NCI-H1417 (cell line): ENCODE measurements around the gene SLC2A14.
"Not testable (repeated sequence)": the region's sequence is repeated elsewhere in the genome, so short reads cannot be mapped to it uniquely, and the experiment has no call there.

Experiments
- DNase-seq, 3 experiments: peaks; one replicate each; lab custom pipeline; 2025; lab: John Stamatoyannopoulos, UW

Gene SLC2A14

DNA sequence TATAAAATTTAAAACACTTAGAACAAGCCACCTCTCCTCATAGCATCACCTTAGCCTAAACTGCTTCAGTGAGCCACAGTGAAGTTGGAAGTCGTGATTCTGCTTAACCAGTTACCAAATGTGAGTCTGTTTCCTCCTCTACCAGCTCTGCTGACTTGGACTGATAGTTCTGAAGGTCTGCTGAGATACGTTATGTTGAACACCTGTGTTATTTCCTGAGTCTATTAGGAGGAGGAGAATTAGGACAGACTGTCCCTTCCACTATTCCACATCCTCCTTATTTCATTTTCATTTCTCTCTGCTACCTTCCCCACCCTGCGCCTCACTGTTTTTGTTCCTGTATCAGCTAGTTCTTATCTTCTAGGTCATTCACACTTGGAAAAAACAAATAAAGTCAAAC is 2.4 kb downstream of the SLC2A14 start:
- no peak for DNase-seq

- no peak for DNase-seq
These were observed 3.6 kb downstream of the SLC2A14 start for GRCh38 chr12:7869137-7869536.

DNA sequence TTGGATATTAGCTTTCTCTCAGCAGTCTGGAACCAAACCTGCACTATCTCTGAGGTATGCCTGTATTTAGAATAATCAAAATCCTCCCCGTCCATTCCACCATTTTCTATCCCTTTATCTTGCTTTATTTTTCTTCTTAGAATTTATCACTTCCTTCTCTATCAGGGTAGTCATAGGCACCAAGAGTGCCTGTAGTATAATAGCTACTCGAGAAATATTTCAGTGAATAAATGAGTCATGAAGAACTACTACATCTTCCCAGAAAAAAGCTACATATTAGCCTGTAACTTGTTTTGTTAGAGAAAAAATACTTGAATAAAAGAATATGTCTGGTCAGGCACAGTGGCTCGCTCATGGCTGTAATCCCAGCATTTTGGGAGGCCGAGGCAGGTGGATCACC is 4.3 kb downstream of the SLC2A14 start:
- DNase-seq, result no peak

DNA sequence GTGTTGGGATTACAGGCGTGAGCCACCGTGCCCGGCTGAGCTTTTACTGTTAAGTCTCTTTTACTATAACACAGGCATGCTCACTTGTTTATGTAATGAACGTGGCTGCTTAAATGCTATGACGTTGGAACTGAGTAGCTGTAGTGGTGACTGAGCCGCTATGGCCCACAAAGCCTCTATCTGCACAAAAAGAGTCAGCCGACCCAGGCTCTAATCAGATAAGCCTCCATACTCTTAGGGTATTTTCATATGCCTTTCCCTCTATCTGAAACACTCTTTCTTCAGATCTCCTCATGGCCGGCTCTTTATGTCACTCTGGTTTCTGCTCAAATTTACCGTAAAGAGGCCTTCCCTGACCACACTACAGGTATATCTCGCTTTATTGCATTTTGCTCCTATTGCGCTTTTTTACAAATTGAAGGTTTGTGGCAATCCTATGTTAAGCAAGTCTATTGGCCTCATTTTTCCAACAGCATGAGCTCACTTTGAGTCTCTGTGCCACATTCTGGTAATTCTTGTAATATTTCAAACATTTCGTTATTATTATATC is 8.0 kb downstream of the SLC2A14 start:
- no peak for DNase-seq

DNA sequence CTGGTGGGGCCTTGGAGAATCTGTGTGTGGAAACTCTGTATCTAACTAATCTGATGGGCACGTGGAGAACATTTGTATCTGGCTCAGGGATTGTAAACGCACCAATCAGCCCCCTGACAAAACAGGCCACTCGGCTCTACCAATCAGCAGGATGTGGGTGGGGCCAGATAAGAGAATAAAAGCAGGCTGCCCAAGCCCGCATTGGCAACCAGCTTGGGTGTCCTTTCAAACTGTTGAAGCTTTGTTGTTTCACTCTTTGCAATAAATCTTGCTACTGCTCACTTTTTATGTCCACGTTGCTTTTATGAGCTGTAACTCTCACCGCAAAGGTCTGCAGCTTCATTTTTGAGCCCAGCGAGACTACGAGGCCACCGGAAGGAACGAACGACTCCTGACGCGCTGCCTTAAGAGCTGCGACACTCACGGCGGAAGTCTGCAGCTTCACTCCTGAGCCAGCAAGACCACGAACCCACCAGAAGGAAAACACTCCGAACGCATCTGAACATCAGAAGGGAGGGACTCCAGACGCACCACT is 9.8 kb downstream of the SLC2A14 start:
- not testable (repeated sequence) for DNase-seq

- DNase-seq, result not testable (repeated sequence)
These were observed 10.4 kb downstream of the SLC2A14 start for GRCh38 chr12:7862301-7862700.

DNA sequence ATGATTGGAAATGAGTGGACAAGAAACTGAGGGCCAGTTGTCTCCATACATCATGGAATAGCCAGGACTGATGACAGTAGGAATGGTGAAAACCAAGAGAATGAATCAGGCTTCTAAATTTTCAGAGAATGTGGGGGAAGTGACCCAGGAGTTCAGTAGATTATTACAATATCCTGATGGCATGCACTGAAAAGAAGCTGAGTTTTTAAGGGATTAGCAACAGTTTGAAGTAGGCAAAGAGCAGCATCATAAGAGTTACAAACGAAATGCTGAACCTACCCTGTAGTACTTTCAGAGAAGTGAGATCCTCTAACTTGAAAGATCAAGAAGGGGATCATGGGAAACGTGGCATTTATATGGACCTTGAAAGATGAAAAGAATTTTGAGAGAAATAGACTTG is 13.2 kb downstream of the SLC2A14 start:
- DNase-seq, result no peak

DNA sequence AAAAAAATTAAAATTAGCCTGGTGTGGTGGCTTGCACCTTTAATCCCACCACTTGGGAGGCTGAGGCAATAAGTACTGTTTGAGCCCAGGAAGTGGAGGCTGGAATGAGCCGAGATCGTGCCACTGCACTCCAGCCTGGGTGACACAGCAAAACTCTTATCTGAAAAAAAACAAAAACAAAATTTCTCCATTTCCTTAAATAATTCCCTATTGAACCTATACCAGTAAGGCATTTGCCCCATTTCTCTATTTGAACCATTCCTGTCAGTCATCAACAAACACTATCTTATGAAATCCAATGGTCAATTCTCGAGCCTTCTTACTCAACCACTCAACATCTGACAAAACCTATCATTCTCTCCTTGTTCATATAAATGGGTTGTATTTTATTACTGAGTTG is 14.7 kb downstream of the SLC2A14 start:
- DNase-seq, result no peak

DNA sequence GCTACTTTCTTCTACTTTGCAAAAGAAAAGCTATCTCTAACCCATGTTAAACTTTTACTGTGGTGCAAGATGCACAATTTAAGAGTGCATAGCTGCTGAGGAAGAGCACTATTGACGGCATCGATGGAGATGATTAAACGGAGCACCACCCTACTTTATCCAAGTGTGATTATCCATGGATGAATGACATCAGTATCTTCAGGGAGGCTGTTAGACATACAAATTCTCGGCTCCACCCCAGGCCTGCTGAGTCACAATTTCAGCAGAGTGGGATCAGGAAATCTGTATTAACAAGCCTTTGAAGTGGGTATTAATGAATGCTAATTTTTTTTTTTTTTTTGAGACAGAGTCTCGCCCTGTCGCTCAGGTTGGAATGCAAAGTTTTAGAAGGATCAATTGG is 16.2 kb downstream of the SLC2A14 start:
- no peak for DNase-seq

DNA sequence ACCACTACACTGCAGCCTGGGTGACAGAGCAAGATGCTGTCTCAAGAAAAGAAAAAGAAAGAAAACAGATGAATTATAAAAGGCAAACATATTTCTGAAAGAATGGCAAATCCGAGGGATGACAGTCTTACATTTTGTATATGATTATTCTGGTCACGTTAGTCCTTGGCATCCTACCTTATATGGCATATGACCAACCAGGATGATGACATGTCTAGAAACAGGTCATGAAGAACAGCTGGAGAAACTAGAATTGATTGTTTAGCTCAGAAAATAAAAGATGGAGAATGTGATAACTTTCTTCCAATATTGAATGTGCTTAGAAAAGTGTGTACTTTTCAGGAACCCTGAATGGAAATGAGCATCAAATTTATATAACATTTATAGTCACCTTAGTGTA is 19.2 kb downstream of the SLC2A14 start:
- no peak for DNase-seq

DNA sequence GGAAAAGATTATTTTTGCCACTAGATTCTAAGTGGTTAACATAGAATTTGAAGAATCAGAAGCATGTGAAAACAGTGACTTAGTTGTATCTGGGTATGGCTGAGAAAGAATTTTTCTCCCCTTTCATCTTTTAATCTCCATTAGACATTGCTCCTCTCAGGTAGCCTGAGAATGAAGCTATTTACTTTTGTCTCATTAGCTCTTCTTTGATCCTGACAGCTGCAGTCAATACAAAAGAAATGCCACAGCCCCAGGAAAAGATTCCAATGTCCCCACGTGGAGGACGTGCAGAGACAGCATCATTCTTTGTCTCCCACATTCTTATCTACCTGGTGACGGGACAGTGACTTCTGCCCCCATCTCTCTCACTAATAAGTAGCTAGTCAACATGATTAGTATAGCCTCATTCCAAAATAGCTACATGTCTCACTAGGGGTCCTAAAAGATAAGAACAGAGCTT is 21.1 kb downstream of the SLC2A14 start:
- DNase-seq, result not testable (repeated sequence)

DNA sequence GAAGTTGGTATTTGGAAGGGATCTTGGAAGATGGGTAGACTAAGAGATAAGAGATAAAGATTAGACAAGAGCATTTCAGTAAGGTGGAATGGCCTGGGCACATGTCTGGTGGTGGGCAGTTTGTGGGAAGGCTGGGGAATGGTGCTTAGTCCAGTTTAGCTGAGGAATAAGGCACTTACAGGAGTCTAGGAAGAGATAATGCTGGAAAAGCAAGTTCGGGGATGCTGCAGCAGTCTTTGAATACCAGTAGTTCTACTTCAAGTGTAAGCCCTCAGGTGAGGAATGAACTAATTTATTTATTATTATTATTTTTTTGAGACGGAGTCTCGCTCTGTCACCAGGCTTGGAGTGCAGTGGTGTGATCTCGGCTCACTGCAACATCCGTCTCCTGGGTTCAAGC is 22.6 kb downstream of the SLC2A14 start:
- DNase-seq, result not testable (repeated sequence)

DNA sequence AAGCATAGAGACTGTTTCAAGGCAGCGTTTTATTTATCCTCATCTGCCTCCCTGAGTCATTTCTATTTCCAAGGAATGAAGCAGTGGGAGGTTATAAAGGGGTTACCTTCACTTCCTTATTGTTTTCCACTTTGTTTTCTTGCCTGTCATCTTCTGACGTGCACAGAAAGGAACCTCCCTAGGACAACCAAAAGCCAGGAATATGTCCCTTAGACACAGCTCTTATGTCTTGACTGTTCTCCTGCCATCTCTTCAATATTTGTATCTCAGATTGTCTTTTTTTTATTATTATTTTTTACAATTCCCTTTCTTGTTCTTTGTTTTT is 24.7 kb downstream of the SLC2A14 start:
- not testable (repeated sequence) for DNase-seq

DNA sequence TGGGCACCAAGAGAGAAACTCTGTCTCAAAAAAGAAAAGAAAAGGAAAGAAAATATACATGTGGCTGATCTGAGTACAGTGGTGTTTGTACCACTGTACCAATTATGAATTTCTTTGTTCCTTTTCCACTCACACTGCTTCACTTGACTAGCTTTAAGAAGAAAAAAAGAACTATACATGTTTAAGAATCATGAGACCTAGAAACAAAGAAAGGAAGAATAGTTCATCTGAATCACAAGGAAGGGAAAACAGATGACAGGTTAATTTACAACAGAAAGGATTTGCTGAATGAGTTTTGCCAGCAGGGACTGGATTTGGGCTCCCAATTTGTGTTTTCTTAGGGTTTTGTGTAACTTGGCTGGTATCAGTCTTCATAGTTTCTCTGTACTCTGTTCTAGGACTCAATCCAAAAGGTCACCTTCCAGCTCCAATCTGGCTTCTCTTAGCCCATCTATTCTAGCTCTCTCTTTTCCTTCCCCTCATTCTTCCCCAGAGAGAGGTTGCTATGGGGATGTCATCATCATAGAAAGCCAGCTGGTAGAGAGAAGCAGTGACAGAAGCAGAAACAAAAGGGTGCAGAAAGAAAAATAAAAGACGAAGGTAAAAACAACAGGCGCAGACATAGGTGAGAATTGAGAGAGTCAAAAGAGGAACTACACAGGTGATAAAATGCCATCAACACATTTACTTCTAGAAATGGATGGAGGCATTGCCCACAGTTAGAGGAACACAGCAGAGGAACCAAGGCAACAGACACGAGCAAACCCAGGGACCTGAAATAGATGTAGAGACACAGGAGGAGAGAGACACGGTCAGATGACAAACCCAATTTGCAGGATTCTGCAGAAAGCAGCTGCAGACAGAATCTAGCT is 25.3 kb downstream of the SLC2A14 start:
- not testable (repeated sequence) for DNase-seq

GRCh38 chr12:7844116-7844515 is 28.6 kb downstream of the SLC2A14 start:
- no peak for DNase-seq

DNA sequence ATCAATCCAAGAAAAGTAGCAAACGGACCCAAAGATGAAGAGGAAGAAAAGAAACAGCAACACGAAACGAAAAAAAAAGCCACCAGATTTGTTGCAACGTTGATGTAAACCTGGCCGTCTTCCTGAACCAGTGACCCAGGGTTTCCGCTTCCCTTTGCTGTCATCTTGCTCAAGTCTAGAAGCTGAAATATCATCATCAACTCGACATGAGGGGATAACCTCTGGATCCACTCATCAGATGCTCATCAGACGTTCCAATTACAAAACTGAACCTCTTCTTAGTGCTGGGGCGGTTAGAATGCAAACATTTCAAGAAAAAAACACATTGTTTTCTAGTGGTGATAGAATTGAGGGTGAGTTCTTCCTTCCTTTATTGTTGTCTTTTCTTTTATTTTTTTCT is 29.1 kb downstream of the SLC2A14 start:
- not testable (repeated sequence) for DNase-seq

GRCh38 chr12:7843149-7843548 is 29.6 kb downstream of the SLC2A14 start:
- DNase-seq, result not testable (repeated sequence)

- not testable (repeated sequence) for DNase-seq
These were observed 30.3 kb downstream of the SLC2A14 start for GRCh38 chr12:7842444-7842843.

DNA sequence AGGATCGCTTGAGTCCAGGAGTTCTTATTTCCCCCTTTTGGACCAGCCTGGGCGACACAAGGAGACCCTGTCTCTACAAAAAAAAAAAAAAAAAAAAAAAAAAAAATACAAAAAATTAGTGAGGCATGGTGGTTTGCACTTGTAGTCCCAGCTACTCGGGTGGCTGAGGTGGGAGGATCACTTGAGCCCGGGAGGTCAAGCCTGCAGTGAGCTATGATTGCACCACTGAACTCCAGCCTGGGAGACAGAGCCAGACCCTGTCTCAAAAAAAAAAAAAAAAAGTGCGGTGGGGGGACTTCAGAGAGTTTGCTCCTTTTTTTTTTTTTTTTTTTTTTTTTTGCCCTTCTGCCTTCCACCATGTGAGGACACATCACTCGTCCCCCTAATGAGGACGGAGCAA is 32.9 kb downstream of the SLC2A14 start:
- not testable (repeated sequence) for DNase-seq

DNA sequence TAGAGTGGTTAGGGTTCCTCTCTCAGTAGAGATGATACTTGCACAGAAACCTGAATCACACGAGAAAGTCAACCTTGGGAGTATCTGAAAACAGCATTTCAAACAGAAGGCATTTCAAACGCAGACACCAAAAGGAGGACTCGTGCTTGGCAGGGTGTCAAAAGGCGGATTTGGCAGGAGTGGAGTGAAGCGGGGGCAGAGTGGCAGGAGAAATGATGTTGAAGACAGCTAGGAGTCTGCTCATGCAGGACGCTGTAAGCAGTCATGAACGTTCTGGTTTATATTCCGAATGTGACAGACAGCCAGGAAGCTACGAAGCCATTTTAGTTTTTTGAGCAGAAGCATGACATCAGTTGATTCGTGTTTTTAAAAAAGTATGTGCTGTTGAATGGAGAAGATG is 33.5 kb downstream of the SLC2A14 start:
- DNase-seq, result not testable (repeated sequence)

DNA sequence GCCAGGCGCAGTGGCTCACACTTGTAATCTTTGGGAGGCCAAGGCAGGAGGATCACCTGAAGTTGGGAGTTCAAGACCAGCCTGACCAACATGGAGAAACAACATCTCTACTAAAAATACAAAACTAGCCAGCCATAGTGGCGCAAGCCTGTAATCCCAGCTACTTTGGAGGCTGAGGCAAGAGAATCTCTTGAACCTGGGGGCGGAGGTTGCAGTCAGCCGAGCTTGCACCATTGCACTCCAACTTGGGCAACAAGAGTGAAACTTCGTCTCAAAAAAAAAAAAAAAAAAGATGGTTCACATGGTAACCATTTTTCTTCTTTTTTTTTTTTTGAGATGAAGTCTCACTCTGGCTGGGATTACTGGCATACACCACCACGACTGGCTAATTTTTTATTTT is 35.3 kb downstream of the SLC2A14 start:
- DNase-seq, result no peak

DNA sequence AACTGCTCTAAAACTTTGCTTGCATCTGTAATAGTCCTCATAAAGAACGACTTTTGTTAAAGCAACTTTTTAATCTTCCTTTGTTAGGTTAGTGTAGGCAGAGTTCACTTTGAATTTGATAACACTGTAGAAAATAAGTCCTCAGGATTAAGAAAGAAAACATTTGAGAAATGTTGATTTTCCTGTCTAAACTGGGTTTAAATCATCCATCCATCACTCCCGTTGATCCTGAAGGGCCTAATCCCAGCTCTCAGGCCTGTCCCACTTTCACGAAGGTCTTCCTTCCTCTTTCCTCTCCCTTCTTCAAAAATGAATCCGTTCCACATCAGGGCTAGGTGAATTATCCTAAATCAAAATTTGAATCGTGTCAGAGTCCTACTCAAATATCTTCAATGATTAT is 36.9 kb downstream of the SLC2A14 start:
- no peak for DNase-seq

GRCh38 chr12:7835116-7835515 is 37.6 kb downstream of the SLC2A14 start:
- DNase-seq, result no peak
